HL-60 (cell line): ENCODE measurements around the gene EXOG.

Experiments
- POLR2AphosphoS5 ChIP-seq: IDR thresholded peaks from 2 replicates; pipeline ENCODE4 v1.6.1; 2012; ENCODE audit warnings: low read depth
- TF ChIP-seq, protein P1 (sequence below): IDR thresholded peaks from one replicate; pipeline ENCODE4 v1.5.1; 2011; ENCODE audit warnings: low read length, control low read depth, inconsistent platforms; ENCODE audit not compliant: insufficient read depth

DNA sequence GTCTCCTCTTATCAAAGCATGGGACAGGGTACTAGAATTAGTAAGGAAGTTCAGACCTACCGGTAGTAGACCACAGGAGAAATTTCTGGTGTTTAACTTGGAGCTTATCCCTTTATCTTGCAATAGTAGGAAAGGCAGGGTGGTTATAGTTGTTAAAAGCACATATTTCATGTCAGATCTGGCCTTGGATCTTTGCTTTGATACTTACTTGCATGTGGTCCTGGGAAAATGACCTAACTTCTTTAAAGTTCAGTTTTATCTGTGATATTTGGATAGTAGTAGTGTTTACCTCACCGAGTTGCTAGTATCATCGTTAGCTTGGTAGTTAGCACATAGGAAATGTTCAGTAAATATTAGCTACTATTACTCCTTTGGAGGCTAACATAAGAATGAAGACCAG is 15.4 kb downstream of the EXOG start:
- no peak for TF ChIP-seq POLR2AphosphoS5
- TF ChIP-seq, protein P1, sequence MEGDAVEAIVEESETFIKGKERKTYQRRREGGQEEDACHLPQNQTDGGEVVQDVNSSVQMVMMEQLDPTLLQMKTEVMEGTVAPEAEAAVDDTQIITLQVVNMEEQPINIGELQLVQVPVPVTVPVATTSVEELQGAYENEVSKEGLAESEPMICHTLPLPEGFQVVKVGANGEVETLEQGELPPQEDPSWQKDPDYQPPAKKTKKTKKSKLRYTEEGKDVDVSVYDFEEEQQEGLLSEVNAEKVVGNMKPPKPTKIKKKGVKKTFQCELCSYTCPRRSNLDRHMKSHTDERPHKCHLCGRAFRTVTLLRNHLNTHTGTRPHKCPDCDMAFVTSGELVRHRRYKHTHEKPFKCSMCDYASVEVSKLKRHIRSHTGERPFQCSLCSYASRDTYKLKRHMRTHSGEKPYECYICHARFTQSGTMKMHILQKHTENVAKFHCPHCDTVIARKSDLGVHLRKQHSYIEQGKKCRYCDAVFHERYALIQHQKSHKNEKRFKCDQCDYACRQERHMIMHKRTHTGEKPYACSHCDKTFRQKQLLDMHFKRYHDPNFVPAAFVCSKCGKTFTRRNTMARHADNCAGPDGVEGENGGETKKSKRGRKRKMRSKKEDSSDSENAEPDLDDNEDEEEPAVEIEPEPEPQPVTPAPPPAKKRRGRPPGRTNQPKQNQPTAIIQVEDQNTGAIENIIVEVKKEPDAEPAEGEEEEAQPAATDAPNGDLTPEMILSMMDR, result no peak
